Measurements from ENCODE around the gene MED1.
"Not testable (repeated sequence)": the region's sequence is repeated elsewhere in the genome, so short reads cannot be mapped to it uniquely, and the experiment has no call there.

The MED1 gene

GRCh38 chr17:39410279-39410678, 40.8 kb downstream of the MED1 start:
- no peak for DNase-seq (ENCODE audit: low spot score)

DNA sequence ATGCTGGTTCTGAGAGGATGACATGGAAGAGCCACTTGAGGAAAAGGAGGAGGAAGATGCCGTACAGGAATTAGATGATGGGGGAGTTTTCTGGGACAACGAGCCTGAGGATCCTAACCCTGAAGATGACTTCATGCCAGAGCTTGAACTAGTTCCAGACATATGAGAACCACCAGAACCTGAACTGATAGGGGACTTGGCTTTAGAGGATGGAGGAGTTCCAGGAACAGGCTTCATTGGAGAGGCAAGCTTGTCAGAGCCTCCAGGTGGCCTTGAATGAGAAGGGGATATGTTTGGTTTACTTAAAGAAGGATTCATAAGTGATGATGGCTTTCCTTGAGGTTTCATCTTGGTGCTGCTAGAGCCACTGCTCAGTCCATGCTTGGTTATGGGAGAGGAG, 42.7 kb downstream of the MED1 start:
- DNase-seq (ENCODE audit: low spot score): no peak

DNA sequence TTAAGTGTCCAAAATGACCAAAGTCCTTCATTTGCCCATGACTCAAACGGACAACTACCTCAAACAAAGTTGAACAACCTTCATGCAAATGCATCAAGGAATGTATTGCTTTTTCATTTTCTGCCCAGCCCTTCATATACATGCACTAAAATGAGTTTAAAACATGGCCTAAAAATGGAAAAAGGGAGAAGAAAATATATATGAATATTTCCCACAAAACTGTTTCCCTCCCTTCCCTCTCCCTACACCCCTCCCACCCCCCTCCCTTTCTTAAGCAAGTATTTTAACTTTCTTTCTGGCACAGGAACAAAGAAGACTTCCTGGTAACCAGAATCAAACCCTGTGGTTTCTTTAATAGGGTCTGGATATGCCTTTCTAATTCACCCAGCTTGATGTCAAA, 44.1 kb downstream of the MED1 start:
- no peak for DNase-seq (ENCODE audit: low spot score)

- DNase-seq (ENCODE audit: low spot score): no peak
Measured at GRCh38 chr17:39405436-39405835, 45.6 kb downstream of the MED1 start.

DNA sequence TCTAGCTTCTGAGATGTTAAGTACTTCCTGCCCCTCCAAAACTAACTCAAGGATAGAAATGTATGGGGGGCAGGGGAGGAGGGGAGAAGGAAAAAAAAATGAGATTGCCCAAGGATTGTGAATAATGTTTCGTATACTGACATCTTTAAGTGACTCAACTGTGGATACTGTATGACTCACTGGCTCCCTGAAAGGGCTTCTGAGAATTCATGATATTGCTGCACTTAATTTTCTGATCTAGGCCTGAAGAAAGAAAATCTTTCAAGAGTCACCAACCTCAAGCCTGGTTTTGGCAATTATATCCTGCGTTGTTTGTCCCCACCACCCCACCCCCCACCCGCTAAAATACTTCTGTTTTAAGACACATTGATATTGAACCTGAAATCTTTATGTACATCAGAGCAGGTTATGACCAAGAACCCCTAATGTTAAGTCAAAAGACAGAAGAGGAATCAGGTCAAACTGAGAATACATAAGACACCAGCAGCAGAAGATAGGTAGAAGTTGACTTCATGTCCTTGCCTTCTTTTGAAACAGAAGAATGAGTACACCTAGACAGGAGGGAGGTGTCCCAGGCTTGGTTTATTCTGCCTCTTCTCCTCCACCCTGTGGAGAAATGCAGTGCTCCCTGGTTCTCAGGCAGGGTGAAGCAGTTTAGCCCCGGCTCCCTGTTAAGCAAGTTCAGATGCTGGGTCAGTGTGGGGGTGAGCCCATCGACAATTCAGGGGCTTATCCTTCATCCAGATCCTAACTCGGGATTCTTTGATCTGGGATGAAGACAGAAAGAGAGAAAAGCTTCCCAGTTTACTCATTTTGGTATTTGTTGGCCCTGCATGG, 46.3 kb downstream of the MED1 start:
- DNase-seq (ENCODE audit: low spot score): no peak

- no peak for DNase-seq (ENCODE audit: low spot score)
Measured at GRCh38 chr17:39402890-39403605, 48.0 kb downstream of the MED1 start.

DNA sequence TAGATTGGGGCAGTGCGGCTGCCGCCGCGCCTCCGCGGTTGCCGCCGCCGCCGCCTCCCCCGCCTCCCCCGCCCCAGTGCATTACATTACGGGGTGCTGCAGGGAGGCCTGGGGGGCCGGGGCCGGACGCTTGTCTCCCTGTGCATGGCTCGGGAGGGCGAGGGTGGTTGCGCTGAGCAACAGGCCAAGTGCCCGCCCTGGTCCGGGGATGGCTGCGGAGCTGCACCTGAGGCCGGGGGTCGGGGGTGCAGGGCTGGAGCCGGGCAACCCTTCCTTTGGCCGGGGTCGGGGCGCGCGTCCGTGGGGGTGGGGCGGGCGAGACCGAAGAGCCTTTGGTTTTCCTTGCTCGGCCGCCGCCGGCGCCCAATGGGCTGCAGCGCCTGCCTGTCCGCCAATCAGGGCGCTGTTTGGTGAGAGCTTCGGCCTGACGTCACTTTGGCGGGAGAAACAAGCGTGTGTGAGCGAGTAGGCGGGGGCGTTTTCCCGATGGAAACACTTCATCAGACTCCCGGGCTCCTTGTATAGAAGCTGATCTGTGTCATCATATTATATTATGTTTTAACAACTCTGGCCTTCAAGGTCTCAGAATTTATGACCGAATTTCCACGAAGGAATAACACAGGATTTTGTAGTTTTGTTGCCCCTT, 48.7 kb downstream of the MED1 start:
- peak; percentile 98 for DNase-seq (ENCODE audit: low spot score)

DNA sequence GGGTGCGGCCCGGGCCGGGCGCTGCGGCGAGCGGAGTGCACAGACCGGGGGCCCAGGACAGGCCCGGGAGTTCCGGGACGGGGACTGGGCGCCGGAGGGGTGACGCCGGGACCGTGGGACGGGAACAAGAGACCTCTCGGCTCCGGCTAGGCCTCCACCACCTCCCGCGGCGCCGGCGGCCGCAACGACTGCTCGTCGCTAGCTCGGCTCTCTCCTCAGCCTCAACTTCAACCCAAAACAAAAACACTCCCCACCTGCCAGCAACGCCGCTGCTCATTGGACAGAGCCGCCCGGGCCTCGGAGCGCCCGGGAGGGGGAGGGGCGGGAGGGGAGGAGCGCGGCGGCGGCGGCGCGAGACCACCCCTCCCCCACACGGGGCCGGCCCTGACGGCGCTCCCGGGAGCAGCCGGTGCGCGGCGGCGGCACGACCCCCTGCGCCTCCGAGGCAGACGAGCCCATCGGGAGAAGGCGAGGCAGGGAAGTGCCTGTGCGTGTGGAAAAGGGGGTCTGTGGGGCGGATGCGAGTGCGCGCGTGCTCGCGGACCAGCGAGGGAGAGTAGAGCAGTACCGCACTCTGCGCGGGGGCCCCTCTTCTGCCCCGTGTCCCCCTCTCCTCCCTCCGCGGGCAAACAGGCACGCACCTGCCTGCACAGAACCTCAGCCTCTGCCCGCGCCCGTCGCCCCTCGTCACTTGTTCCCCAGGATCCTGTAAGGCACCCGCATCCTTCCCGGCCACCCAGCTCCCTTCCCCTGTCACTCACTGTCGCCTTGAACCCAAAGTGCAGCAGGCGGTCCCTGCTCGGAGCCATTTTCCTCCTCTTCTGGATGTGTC, 49.4 kb downstream of the MED1 start, which contains the start of gene FBXL20:
FBXL20 (minus strand) TSS at position 215 of the 832 bp plus-strand sequence. CDS start 224 bp downstream, outside the sequence.
- peak; percentile 98 for DNase-seq (ENCODE audit: low spot score)

DNA sequence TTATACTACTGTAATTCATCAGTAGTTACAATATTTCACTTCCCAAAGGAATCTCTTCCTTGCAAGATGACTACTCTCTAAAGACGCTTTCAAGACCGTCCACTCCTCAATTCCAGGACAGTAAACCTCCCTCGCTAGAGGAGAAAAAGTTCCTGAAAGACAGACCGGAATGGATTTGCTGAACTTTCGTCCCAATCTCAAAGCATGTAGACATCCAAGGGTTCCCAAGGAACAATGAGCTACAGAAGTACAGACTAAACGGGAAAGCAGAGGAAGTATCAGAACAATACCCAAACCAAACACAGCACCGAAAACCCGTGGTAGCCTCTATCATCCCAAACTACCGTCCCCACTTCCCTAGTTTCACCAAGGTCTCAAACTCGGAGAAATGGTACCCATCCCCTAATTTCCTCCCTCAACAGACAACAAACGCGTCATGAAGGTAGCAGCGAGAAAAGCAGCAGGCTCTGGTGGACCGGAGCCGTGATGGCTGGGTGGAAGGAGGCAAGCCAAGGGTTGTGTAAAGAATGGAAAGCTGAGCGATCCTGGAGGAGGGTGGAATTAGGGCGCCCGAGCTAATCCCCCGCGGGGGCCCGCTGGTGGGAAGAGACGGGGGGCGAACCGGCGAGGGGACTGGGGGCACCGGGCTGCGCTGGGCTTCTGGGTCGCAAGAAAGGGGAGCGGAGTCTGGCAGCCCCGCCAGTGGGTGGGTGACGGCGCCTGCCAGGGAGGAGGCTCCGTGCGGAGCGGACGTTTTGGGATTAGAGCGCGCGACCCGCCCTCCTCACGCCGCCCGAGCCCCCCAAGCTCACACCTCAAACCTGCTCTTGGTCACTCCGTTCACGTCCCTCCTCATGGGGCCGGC, 50.3 kb downstream of the MED1 start:
- DNase-seq (ENCODE audit: low spot score): no peak

- no peak for DNase-seq (ENCODE audit: low spot score)
Measured at GRCh38 chr17:39399791-39400190, 51.3 kb downstream of the MED1 start.

- no peak for DNase-seq (ENCODE audit: low spot score)
Measured at GRCh38 chr17:39393736-39394135, 57.3 kb downstream of the MED1 start.

GRCh38 chr17:39391448-39391847, 59.6 kb downstream of the MED1 start:
- DNase-seq (ENCODE audit: low spot score): no peak

- DNase-seq (ENCODE audit: low spot score): no peak
Measured at GRCh38 chr17:39385040-39385439, 66.0 kb downstream of the MED1 start.

GRCh38 chr17:39380144-39380543, 70.9 kb downstream of the MED1 start:
- no peak for DNase-seq (ENCODE audit: low spot score)

- DNase-seq (ENCODE audit: low spot score): no peak
Measured at GRCh38 chr17:39376434-39376833, 74.6 kb downstream of the MED1 start.

DNA sequence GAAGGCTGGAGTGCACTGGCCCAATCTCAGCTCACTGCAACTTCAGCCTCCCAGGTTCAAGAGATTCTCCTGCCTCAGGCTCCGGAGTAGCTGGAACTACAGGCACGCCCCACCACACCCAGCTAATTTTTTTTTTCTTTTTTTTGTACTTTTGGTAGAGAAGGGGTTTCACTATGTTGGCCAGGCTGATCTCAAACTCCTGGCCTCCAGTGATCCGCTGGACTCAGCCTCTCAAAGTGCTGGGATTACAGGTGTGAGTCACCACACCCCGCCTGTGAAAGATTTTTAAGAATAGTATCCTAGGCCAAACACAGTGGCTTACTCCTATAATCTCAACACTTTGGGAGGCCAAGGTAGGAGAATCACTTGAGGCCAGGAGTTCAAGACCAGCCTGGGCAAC, 83.3 kb downstream of the MED1 start:
- not testable (repeated sequence) for DNase-seq (ENCODE audit: low spot score)

DNA sequence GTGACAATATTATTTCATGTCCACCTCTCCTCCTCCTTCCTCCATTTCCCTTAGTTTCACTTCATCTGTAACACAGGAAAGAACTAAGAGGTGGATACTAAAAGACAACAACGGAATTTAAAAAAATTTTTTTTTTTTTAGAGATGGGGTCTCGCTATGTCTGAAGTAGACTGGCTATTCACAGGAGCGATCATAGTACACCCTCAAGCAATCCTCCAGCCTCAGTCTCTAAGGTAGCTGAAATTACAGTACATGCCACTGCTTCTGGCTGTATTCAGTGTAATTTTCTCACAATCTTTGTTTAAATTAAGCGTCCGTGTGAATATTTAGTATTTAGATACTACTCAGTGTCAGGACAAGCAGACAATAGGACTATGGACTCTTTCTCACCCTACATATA, 85.2 kb downstream of the MED1 start:
- no peak for DNase-seq (ENCODE audit: low spot score)

- DNase-seq (ENCODE audit: low spot score): no peak
Measured at GRCh38 chr17:39365242-39365641, 85.8 kb downstream of the MED1 start.

GRCh38 chr17:39364236-39365025, 86.6 kb downstream of the MED1 start:
- no peak for DNase-seq (ENCODE audit: low spot score)

DNA sequence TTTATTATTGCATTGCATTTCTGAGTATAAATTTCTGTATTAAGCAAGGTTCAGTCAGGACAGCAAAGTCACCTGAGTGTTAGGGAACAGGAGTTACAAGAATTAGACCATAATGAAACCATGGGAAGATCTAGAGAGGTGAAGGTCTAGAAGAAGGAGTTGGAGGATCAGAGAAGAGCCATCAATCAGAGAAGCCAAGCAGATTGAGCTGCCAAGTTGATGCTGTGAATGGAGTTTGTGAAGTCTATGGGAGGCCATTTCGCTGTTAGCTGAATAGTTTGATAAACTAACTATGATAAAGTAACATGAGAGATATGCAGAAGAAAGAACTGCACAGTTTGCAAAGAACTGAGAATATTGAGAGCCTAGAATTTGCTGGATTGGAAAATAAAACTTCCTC, 90.0 kb downstream of the MED1 start:
- DNase-seq (ENCODE audit: low spot score): no peak

Measured in iPS-NIHi11 (cell line).